Keratinocyte (primary cell): ENCODE measurements around the gene NUP210. TPM values are rescaled to one million over a fixed set of nuclear protein-coding genes. Genes with fewer than 3 reads are reported as not detected.

Experiments
- DNase-seq: peaks from one replicate; pipeline ENCODE4 v3.0.0-alpha.2; 2011; ENCODE audit warnings: low read depth, missing footprints, low spot score
- FAIRE-seq: peaks from 2 replicates; lab custom pipeline; 2011; peaks lifted over from hg19 to GRCh38; lab: Jason Lieb, UNC
- H2AFZ ChIP-seq: 2 replicates; pipeline ENCODE4 v1.6.0; 2012; ENCODE audit warnings: low read length, control low read depth, inconsistent platforms; ENCODE audit not compliant: control insufficient read depth
- H3K27ac ChIP-seq: 2 replicates; pipeline ENCODE4 v1.5.1; 2011; ENCODE audit warnings: low read length; ENCODE audit not compliant: control insufficient read depth, insufficient read depth
- H3K27me3 ChIP-seq: 3 replicates; pipeline ENCODE4 v1.6.0; 2011; ENCODE audit warnings: low read length; ENCODE audit not compliant: control insufficient read depth, insufficient read depth; ENCODE audit errors: extremely low read depth
- H3K36me3 ChIP-seq, 2 experiments: 2 replicates in 1 of 2; 3 replicates in 1 of 2; pipeline ENCODE4 v1.5.1; 2011; ENCODE audit warnings: low read length in 2 of 2, mild to moderate bottlenecking in 1 of 2; ENCODE audit not compliant: control insufficient read depth in 2 of 2, insufficient read depth in 2 of 2; ENCODE audit errors: extremely low read depth in 1 of 2
- H3K4me1 ChIP-seq: 3 replicates; pipeline ENCODE4 v1.5.1; 2011; ENCODE audit warnings: low read length; ENCODE audit not compliant: control insufficient read depth, insufficient read depth; ENCODE audit errors: extremely low read depth
- H3K4me2 ChIP-seq: 3 replicates; pipeline ENCODE4 v1.6.0; 2011; ENCODE audit warnings: low read depth, low read length; ENCODE audit not compliant: control insufficient read depth, insufficient read depth; ENCODE audit errors: extremely low read depth
- H3K4me3 ChIP-seq, 3 experiments: fragments of 200-600 bp in 1 of 3; sonication (generic) in 1 of 3; 2 replicates in 2 of 3; 3 replicates in 1 of 3; pipeline ENCODE4 v1.5.1; 2011 to 2016; ENCODE audit warnings: low read length in 3 of 3, mild to moderate bottlenecking in 3 of 3, control low read depth in 2 of 3, inconsistent platforms in 1 of 3, low read depth in 1 of 3, mixed read lengths in 1 of 3, mixed run types in 1 of 3, moderate library complexity in 1 of 3; ENCODE audit not compliant: control insufficient read depth in 2 of 3, insufficient read depth in 2 of 3; ENCODE audit errors: extremely low read depth in 1 of 3
- H3K79me2 ChIP-seq: 2 replicates; pipeline ENCODE4 v1.6.0; 2012; ENCODE audit warnings: low read length; ENCODE audit not compliant: control insufficient read depth, insufficient read depth
- H3K9ac ChIP-seq: 3 replicates; pipeline ENCODE4 v1.6.0; 2011; ENCODE audit warnings: low read length; ENCODE audit not compliant: control insufficient read depth, insufficient read depth; ENCODE audit errors: extremely low read depth
- H3K9me1 ChIP-seq: 3 replicates; pipeline ENCODE4 v1.6.0; 2011; ENCODE audit warnings: low read length; ENCODE audit not compliant: control insufficient read depth, insufficient read depth; ENCODE audit errors: extremely low read depth
- H3K9me3 ChIP-seq: 2 replicates; pipeline ENCODE4 v1.5.1; 2012; ENCODE audit warnings: low read depth, low read length; ENCODE audit not compliant: control insufficient read depth
- H4K20me1 ChIP-seq: 3 replicates; pipeline ENCODE4 v1.6.0; 2011; ENCODE audit warnings: low read length; ENCODE audit not compliant: control insufficient read depth, insufficient read depth; ENCODE audit errors: extremely low read depth
- EZH2 ChIP-seq: IDR thresholded peaks from one replicate; pipeline ENCODE4 v1.6.1; 2012; ENCODE audit warnings: inconsistent platforms, mild to moderate bottlenecking, low read length, moderate library complexity
- dilution Hi-C: fragments of 300-500 bp; cut with MboI; formaldehyde crosslinking; loops from one replicate; pipeline ENCODE4 v1.7.0; 2020; ENCODE audit warnings: low sequenced_read_pairs; ENCODE audit not compliant: extremely low pct_ligation_motif_present
- polyA plus RNA-seq, 5 experiments: library from polyadenylated mRNA; depleted of rRNA in 3 of 5; stranded (reverse) in 3 of 5; stranded (forward) in 1 of 5; unstranded in 1 of 5; fragments of >200 nt; gene quantifications; 1 replicate in 1 of 5; 2 replicates in 3 of 5; 3 replicates in 1 of 5; pipeline versions ENCODE4 v1.2.1 to v1.2.3, GENCODE V29; 2011 to 2012; ENCODE audit warnings: missing spikeins in 2 of 5, low read depth in 1 of 5, low replicate concordance in 1 of 5
- TF ChIP-seq, protein P1 (sequence below), 3 experiments: IDR thresholded peaks in 1 of 3; conservative IDR thresholded peaks in 1 of 3; optimal IDR thresholded peaks in 1 of 3; 2 replicates in 2 of 3; 3 replicates in 1 of 3; pipeline versions ENCODE3 to v1.5.1; 2011; ENCODE audit warnings: low read length in 3 of 3, mild to moderate bottlenecking in 3 of 3, moderate library complexity in 2 of 3, control low read depth in 1 of 3, inconsistent platforms in 1 of 3; ENCODE audit not compliant: insufficient read depth in 2 of 3; ENCODE audit errors: extremely low read depth in 1 of 3

Gene NUP210
- polyA plus RNA-seq, 1 donor (not counting 4 experiments of a cell fraction or from before 2014, with no cell fraction given): 0.01 TPM

DNA sequence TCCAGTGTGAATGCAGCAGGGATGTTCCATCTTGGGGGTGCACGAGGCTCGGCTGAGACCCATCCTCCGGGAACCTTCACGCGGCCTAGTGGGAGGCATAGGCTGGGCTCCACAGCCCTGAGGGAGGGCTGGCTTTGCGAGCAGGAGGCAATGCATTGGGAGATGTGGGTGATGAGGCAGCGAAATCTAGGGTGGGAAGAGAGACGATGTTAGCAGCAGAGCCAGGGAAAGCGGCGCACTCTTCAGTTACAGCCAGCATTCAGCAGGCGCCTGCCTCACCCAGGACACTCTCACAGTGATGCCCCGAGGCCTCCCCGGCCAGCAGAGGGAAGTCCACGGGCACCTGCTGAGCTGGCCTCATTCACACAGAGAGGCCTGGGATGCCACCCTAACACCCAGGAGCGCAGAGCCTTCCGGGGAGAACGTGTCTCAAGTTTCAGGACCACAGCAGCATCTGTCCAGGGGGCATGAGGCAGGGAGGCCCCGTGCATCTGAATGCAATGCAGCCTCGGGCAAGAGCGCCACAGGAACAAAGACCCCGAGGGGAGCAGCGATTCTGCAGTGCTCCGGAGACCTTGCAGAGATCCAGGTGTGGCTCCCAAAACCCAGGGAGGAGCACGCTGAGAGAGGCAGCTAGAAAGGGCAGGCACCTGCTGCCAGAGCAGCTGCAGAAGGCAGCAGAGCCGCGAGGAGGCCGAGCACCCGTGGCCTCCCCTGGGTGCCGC, 102.4 kb downstream of the NUP210 start:
- no peak for TF ChIP-seq EZH2
- TF ChIP-seq, protein P1, sequence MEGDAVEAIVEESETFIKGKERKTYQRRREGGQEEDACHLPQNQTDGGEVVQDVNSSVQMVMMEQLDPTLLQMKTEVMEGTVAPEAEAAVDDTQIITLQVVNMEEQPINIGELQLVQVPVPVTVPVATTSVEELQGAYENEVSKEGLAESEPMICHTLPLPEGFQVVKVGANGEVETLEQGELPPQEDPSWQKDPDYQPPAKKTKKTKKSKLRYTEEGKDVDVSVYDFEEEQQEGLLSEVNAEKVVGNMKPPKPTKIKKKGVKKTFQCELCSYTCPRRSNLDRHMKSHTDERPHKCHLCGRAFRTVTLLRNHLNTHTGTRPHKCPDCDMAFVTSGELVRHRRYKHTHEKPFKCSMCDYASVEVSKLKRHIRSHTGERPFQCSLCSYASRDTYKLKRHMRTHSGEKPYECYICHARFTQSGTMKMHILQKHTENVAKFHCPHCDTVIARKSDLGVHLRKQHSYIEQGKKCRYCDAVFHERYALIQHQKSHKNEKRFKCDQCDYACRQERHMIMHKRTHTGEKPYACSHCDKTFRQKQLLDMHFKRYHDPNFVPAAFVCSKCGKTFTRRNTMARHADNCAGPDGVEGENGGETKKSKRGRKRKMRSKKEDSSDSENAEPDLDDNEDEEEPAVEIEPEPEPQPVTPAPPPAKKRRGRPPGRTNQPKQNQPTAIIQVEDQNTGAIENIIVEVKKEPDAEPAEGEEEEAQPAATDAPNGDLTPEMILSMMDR (optimal IDR thresholded peaks at IDR 0.05 in 1 of 3, IDR thresholded peaks at IDR 0.05 in 1 of 3, conservative IDR thresholded peaks at IDR 0.05 in 1 of 3; ENCODE audit: extremely low read depth in 1 of 3, insufficient read depth in 2 of 3, low read length in 3 of 3): no peak
- Histone ChIP-seq H3K4me1 (peaks cover 5% of the 10 kb centered on the region), H3K9me1 (no peaks in the 10 kb centered on the region), H3K9ac (no peak overlapping the region), H3K27ac (no peak overlapping the region), H2AFZ (no peak overlapping the region), H3K4me3 (no peak overlapping the region), H3K27me3 (no peaks in the 10 kb centered on the region), H3K4me2 (no peak overlapping the region), H3K9me3 (no peaks in the 10 kb centered on the region), H4K20me1 (no peaks in the 10 kb centered on the region), H3K79me2 (no peaks in the 10 kb centered on the region), H3K36me3 (no peaks in the 10 kb centered on the region)
- FAIRE-seq (no peak), DNase-seq (no peak)
- dilution Hi-C loops: no loop called here

DNA sequence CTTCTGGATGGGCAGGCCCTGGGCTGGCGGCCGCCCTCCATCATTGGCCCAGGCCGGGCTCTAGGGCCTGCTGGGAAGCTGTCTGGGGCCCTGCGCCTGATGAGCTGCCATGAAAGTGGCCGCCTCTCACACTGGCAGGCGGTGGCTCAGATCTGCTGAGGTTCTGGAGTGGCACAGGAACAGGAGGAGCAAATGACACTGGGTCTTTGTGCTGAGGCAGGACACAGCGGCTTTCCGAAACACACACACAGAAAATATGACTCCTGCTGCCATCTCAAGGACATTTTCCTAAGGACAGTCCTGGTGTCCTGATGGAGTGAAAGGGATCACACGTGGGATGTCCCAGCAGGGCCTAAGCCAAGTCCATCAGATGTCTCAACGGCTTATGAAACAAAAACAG, 103.5 kb downstream of the NUP210 start:
- H3K36me3 ChIP-seq: no peaks in the 10 kb centered on the region
- no peaks in the 10 kb centered on the region for H3K9me3 ChIP-seq
- no peaks in the 10 kb centered on the region for H4K20me1 ChIP-seq
- H2AFZ ChIP-seq: no peak overlapping the region
- peaks cover 5% of the 10 kb centered on the region for H3K4me1 ChIP-seq
- DNase-seq (no peak), FAIRE-seq (no peak)
- no peak overlapping the region for H3K4me2 ChIP-seq
- dilution Hi-C loops: no loop called here
- H3K4me3 ChIP-seq: no peak overlapping the region
- no peak overlapping the region for H3K27ac ChIP-seq
- no peaks in the 10 kb centered on the region for H3K79me2 ChIP-seq
- H3K9me1 ChIP-seq: no peaks in the 10 kb centered on the region
- H3K9ac ChIP-seq: no peak overlapping the region
- TF ChIP-seq, protein P1 (optimal IDR thresholded peaks at IDR 0.05 in 1 of 3, IDR thresholded peaks at IDR 0.05 in 1 of 3, conservative IDR thresholded peaks at IDR 0.05 in 1 of 3; ENCODE audit: extremely low read depth in 1 of 3, insufficient read depth in 2 of 3, low read length in 3 of 3): no peak
- TF ChIP-seq EZH2: no peak
- H3K27me3 ChIP-seq: no peaks in the 10 kb centered on the region
